ENCODE data around the gene RASGRF1.

The RASGRF1 gene

GRCh38 chr15:79034284-79034683 is 56.3 kb downstream of the RASGRF1 start:
- H3K27me3 ChIP-seq (ENCODE audit: control insufficient read depth, insufficient read depth, low read length): no peaks in the 10 kb centered on the region
- H3K9me3 ChIP-seq (ENCODE audit: control insufficient read depth, low read length): no peaks in the 10 kb centered on the region
- H3K79me2 ChIP-seq: no peaks in the 10 kb centered on the region
- no peak overlapping the region for H3K4me3 ChIP-seq (ENCODE audit: low read depth, low read length)
- H3K9ac ChIP-seq: no peak overlapping the region
- TF ChIP-seq, protein P1, sequence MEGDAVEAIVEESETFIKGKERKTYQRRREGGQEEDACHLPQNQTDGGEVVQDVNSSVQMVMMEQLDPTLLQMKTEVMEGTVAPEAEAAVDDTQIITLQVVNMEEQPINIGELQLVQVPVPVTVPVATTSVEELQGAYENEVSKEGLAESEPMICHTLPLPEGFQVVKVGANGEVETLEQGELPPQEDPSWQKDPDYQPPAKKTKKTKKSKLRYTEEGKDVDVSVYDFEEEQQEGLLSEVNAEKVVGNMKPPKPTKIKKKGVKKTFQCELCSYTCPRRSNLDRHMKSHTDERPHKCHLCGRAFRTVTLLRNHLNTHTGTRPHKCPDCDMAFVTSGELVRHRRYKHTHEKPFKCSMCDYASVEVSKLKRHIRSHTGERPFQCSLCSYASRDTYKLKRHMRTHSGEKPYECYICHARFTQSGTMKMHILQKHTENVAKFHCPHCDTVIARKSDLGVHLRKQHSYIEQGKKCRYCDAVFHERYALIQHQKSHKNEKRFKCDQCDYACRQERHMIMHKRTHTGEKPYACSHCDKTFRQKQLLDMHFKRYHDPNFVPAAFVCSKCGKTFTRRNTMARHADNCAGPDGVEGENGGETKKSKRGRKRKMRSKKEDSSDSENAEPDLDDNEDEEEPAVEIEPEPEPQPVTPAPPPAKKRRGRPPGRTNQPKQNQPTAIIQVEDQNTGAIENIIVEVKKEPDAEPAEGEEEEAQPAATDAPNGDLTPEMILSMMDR (IDR thresholded peaks at IDR 0.05): no peak
- no peaks in the 10 kb centered on the region for H3K36me3 ChIP-seq (ENCODE audit: control insufficient read depth, insufficient read depth, low read length)
- no peak overlapping the region for H2AFZ ChIP-seq
- no peak overlapping the region for H3K27ac ChIP-seq
- no peaks in the 10 kb centered on the region for H3K4me1 ChIP-seq
- no peak overlapping the region for H3K4me2 ChIP-seq (ENCODE audit: low read length)

DNA sequence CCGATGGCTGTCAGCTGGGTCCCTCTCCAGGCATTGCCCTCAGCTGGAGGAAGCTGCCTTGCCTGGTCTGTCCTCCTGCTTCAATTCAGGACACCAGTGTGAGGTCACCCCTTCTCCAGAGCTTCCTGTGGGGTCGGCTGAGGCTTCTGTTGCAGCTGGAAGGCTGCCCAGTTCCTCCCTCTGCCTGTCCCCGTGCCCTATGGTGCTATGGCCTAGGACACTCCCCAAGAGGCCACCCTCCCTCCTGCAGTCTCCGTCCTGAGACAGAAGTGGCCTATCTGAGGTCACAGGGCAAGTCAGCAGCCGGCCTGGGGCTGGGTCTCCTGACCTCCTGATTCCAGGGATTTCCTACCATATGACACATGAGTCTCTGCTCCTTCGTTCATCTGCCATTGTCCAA is 57.9 kb downstream of the RASGRF1 start:
- H3K4me3 ChIP-seq (ENCODE audit: low read depth, low read length): no peak overlapping the region
- no peak overlapping the region for H3K9ac ChIP-seq
- H3K27me3 ChIP-seq (ENCODE audit: control insufficient read depth, insufficient read depth, low read length): no peaks in the 10 kb centered on the region
- TF ChIP-seq, protein P1 (IDR thresholded peaks at IDR 0.05): no peak
- no peak overlapping the region for H3K27ac ChIP-seq
- H3K36me3 ChIP-seq (ENCODE audit: control insufficient read depth, insufficient read depth, low read length): no peaks in the 10 kb centered on the region
- H3K79me2 ChIP-seq: no peaks in the 10 kb centered on the region
- H3K9me3 ChIP-seq (ENCODE audit: control insufficient read depth, low read length): no peaks in the 10 kb centered on the region
- no peak overlapping the region for H3K4me2 ChIP-seq (ENCODE audit: low read length)
- H2AFZ ChIP-seq: no peak overlapping the region
- no peaks in the 10 kb centered on the region for H3K4me1 ChIP-seq

DNA sequence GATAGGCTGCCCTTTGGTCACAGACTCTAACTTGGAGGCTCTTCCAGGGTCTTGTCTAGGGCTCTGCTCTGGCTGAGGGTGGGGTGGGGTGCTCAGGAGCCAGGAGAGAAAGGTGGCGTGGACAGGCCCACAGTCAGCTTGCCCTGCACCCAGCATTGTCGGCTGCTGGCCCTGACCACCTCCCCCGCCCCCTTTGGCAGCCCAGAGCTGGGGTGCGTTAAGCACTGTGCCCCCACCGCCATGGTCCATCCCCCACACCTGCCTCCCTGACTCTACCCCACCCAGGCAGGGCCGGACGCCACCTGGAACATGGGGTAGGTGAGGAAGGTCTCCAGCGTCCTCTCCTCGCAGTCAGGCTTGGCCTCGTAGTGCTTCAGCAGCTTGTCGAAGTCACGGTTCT is 58.8 kb downstream of the RASGRF1 start:
- Histone ChIP-seq H3K4me2 (ENCODE audit: low read length) (no peak overlapping the region), H3K36me3 (ENCODE audit: control insufficient read depth, insufficient read depth, low read length) (no peaks in the 10 kb centered on the region), H3K9ac (no peak overlapping the region), H3K4me3 (ENCODE audit: low read depth, low read length) (no peak overlapping the region), H2AFZ (no peak overlapping the region), H3K79me2 (no peaks in the 10 kb centered on the region), H3K9me3 (ENCODE audit: control insufficient read depth, low read length) (no peaks in the 10 kb centered on the region), H3K4me1 (no peaks in the 10 kb centered on the region), H3K27ac (no peak overlapping the region), H3K27me3 (ENCODE audit: control insufficient read depth, insufficient read depth, low read length) (no peaks in the 10 kb centered on the region)
- TF ChIP-seq, protein P1 (IDR thresholded peaks at IDR 0.05): no peak

- no peak overlapping the region for H2AFZ ChIP-seq
- TF ChIP-seq, protein P1 (IDR thresholded peaks at IDR 0.05): no peak
- no peaks in the 10 kb centered on the region for H3K9me3 ChIP-seq (ENCODE audit: control insufficient read depth, low read length)
- H3K27ac ChIP-seq: no peak overlapping the region
- no peaks in the 10 kb centered on the region for H3K79me2 ChIP-seq
- H3K4me2 ChIP-seq (ENCODE audit: low read length): no peak overlapping the region
- H3K27me3 ChIP-seq (ENCODE audit: control insufficient read depth, insufficient read depth, low read length): no peaks in the 10 kb centered on the region
- no peaks in the 10 kb centered on the region for H3K4me1 ChIP-seq
- H3K9ac ChIP-seq: no peak overlapping the region
- no peak overlapping the region for H3K4me3 ChIP-seq (ENCODE audit: low read depth, low read length)
- no peaks in the 10 kb centered on the region for H3K36me3 ChIP-seq (ENCODE audit: control insufficient read depth, insufficient read depth, low read length)
Measured at GRCh38 chr15:79031201-79031600, 59.4 kb downstream of the RASGRF1 start.

- H3K9me3 ChIP-seq (ENCODE audit: control insufficient read depth, low read length): no peaks in the 10 kb centered on the region
- TF ChIP-seq, protein P1 (IDR thresholded peaks at IDR 0.05): no peak
- no peaks in the 10 kb centered on the region for H3K27me3 ChIP-seq (ENCODE audit: control insufficient read depth, insufficient read depth, low read length)
- no peaks in the 10 kb centered on the region for H3K79me2 ChIP-seq
- H3K36me3 ChIP-seq (ENCODE audit: control insufficient read depth, insufficient read depth, low read length): no peaks in the 10 kb centered on the region
- no peak overlapping the region for H3K4me3 ChIP-seq (ENCODE audit: low read depth, low read length)
- no peak overlapping the region for H3K4me2 ChIP-seq (ENCODE audit: low read length)
- no peak overlapping the region for H3K9ac ChIP-seq
- H3K4me1 ChIP-seq: no peaks in the 10 kb centered on the region
- no peak overlapping the region for H2AFZ ChIP-seq
- no peak overlapping the region for H3K27ac ChIP-seq
Measured at GRCh38 chr15:79030470-79030869, 60.1 kb downstream of the RASGRF1 start.
